Skin of body (tissue), 2 donors: ENCODE data around the gene DCTPP1. TPM values are rescaled to one million over a fixed set of nuclear protein-coding genes. Genes with fewer than 3 reads are reported as not detected.
A peak's percentile ranks its signal among the peaks of the same experiment; 100 is the strongest.
"Not testable (repeated sequence)": the region's sequence is repeated elsewhere in the genome, so short reads cannot be mapped to it uniquely, and the experiment has no call there.

Source experiments
- DNase-seq: peaks from one replicate; lab custom pipeline; 2025; lab: John Stamatoyannopoulos, UW
- total RNA-seq: library from RNA; depleted of rRNA; stranded (reverse); fragments of >200 nt; gene quantifications from one replicate; pipeline ENCODE4 v1.2.3, GENCODE V29; 2014

DCTPP1 gene
- total RNA-seq: 14.3 TPM

GRCh38 chr16:30429678-30430427 lies at the start of gene DCTPP1:
Gene DCTPP1 (minus strand): TSS chr16:30430030. CDS start chr16:30429980, 50 bp downstream.
- peak; percentile 96 for DNase-seq

- DNase-seq: no peak
Observed at GRCh38 chr16:30478766-30479478, 49.1 kb upstream of the DCTPP1 start.

GRCh38 chr16:30477773-30478172 lies 47.9 kb upstream of the DCTPP1 start:
- not testable (repeated sequence) for DNase-seq

GRCh38 chr16:30476991-30477390 lies 47.2 kb upstream of the DCTPP1 start:
- DNase-seq: no peak

DNA sequence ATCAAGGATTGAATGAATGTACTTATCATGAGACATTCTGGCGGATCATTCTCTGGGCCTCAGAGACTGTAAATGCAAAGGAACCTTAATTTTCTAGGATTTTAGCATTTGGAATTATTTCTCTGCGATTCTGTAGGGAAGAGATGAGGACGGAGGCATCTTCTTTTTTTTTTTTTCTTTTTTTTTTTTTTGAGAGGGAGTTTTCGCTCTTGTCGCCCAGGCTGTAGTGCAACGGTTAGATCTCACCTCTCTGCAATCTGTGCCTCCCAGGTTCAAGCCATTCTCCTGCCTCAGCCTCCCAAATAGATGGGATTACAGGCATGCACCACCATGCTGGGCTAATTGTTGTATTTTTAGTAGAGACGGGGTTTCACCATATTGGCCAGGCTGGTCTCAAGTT lies 44.9 kb upstream of the DCTPP1 start:
- no peak for DNase-seq

- DNase-seq: no peak
Observed at GRCh38 chr16:30474074-30474452, 44.2 kb upstream of the DCTPP1 start.

- no peak for DNase-seq
Observed at GRCh38 chr16:30473231-30474073, 43.6 kb upstream of the DCTPP1 start.

- DNase-seq: no peak
Observed at GRCh38 chr16:30472328-30472942, 42.6 kb upstream of the DCTPP1 start, which contains the start of gene ITGAL. Gene ITGAL (plus strand): TSS chr16:30472742. CDS start chr16:30472838, 96 bp downstream.

- DNase-seq: no peak
Observed at GRCh38 chr16:30470632-30470995, 40.8 kb upstream of the DCTPP1 start.

DNA sequence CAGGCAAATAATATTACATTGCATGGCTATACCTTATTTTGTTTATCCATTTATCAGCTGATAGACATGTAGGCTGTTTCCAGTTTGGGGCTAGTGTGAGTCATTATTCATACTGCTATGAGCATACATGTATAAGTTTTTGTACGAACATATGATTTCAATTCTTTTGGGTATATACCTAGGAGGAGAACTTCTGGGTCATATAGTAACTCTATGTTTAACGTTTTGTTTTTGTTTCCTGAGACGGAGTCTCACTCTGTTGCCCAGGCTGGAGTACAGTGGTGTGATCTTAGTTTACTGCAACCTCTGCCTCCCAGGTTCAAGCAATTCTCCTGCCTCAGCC lies 40.3 kb upstream of the DCTPP1 start:
- DNase-seq: no peak

DNA sequence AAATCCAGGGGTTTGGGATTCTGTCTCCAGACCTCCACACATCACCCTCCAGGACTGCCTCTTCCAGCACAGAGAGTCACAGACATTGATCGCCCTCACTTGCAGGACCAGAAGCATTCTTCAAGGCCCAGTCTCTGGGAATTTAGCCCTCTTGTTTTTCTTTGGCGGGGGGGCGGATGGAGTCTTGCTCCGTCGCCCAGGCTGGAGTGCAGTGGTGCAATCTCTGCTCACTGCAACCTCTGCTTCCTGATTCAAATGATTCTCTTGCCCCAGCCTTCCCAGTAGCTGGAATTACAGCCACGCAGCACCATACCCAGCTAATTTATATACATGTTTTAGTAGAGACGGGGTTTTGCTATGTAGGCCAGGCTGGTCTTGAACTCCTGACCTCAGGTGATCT lies 34.2 kb upstream of the DCTPP1 start:
- no peak for DNase-seq

DNA sequence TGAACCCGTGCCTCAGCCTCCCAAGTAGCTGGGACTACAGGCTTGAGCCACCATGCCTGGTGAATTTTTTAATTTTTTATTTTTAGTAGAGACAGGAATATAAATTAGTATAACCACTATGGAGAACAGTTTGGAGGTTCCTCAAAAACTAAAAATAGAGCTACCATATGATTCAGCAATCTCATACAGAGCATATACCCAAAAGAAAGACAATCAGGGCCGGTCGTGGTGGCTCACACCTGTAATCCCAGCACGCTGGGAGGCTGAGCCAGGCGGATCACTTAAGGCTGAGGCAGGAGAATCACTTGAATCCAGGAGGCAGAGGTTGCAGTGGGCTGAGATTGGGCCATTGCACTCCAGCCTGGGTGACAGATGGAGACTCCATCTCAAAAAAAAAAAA lies 31.6 kb upstream of the DCTPP1 start:
- DNase-seq: not testable (repeated sequence)

DNA sequence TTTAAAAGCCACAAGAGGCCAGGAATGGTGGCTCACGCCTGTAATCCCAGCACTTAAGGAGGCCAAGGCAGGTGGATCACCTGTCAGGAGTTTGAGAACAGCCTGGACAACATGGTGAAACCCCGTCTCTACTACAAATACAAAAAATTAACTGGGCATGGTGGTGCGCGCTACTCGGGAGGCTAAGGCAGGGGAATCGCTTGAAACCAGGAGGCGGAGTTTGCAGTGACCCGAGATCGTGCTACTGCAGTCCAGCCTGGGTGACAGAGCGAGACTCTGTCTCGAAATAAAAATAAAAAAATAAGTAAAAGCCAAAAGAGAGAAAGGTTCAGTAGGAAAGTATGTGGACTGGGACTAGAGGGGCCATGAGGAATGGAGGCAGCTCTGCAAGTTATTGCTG lies 29.6 kb upstream of the DCTPP1 start:
- DNase-seq: no peak

- no peak for DNase-seq
Observed at GRCh38 chr16:30458561-30459394, 28.9 kb upstream of the DCTPP1 start.

GRCh38 chr16:30457743-30458560 lies 28.1 kb upstream of the DCTPP1 start:
- no peak for DNase-seq

GRCh38 chr16:30457256-30457655 lies 27.4 kb upstream of the DCTPP1 start:
- DNase-seq: no peak

GRCh38 chr16:30456302-30456701 lies 26.5 kb upstream of the DCTPP1 start:
- DNase-seq: no peak

DNA sequence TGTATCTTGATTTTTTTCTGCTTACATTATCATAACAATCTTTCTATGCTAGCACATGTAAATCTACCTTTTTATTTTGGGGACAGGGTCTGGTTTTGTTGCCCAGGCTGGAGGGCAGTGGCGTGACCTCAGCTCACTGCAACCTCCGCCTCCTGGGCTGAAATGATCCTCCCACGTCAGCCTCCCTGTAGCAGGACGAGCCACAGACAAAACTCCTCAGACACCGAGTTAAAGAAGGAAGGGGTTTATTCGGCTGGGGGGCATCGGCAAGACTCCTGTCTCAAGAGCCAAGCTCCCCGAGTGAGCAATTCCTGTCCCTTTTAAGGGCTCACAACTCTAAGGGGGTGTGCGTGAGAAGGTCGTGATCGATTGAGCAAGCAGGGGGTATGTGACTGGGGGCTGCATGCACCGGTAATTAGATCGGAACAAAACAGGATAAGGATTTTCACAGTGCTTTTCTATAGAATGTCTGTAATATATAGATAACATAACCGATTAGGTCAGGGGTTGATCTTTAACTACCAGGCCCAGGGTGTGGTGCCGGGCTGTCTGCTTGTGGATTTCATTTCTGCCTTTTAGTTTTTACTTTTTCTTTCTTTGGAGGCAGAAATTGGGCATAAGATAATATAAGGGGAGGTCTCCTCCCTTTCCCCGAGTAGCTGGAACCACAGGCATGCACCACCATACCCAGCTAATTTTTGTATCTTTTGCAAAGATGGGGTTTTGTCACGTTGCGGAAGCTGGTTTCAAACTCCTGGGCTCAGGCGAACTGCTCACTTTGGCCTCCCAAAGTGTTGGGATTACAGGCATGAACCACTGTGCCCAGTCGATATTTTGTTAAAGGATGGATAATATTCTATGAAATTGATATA lies 23.1 kb upstream of the DCTPP1 start:
- DNase-seq: not testable (repeated sequence)

GRCh38 chr16:30449116-30449435 lies 19.2 kb upstream of the DCTPP1 start:
- no peak for DNase-seq
